Measurements from ENCODE around the gene NRCAM. TPM values are rescaled to one million over a fixed set of nuclear protein-coding genes. Genes with fewer than 3 reads are reported as not detected.

The NRCAM gene
- total and polyA plus RNA-seq, 10 of the 15 experiments (the other 5 are each of a cell fraction or from before 2014, with no cell fraction given): 0.30 to 2.0 (median 1.0) TPM

DNA sequence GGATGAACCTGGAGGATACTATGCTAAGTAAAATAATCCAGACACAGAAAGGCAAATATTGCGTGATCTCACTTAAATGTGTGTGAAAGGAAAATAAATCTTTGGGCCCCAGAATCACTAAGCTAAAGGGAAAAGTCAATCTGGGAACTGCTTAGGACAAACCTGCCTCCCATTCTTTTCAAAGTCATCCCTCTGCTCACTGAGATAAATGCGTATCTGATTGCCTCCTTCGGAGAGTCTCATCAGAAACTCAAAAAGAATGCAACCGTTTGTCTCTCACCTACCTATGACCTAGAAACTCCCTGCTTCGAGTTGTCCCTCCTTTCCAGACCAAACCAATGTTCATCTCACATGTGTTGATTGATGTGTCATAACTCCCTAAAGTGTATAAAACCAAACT lies 286.0 kb downstream of the NRCAM start:
- ATAC-seq (no peak), FAIRE-seq (no peak), DNase-seq (ENCODE audit: low read depth, low spot score) (no peak)
- Histone ChIP-seq H3K27ac (ENCODE audit: control insufficient read depth, insufficient read depth) (no peak overlapping the region), H3K4me1 (ENCODE audit: control insufficient read depth, insufficient read depth, low read length) (no peaks in the 10 kb centered on the region), H3K4me3 (no peak overlapping the region), H3K27me3 (replicated peaks in 1 of 2; ENCODE audit: control insufficient read depth in 2 of 2, insufficient read depth in 2 of 2, low read length in 1 of 2) (no peaks in the 10 kb centered on the region), H3K9me3 (replicated peaks; ENCODE audit: control insufficient read depth, insufficient read depth, low read length) (no peaks in the 10 kb centered on the region), H3K36me3 (ENCODE audit: control insufficient read depth in 2 of 2, insufficient read depth in 2 of 2, low read length in 1 of 2) (no peaks in the 10 kb centered on the region), H3K9ac (ENCODE audit: control insufficient read depth, insufficient read depth, low read length) (no peak overlapping the region), H2AFZ (ENCODE audit: control insufficient read depth, low read depth, low read length) (no peak overlapping the region), H3K4me2 (ENCODE audit: control insufficient read depth, insufficient read depth) (no peak overlapping the region), H3K79me2 (ENCODE audit: control insufficient read depth, insufficient read depth, low read length) (no peaks in the 10 kb centered on the region), H4K20me1 (ENCODE audit: control insufficient read depth, insufficient read depth) (no peaks in the 10 kb centered on the region)
- 39% methylated on average over 5 of the region's 5 CpGs for WGBS (ENCODE audit: insufficient coverage, insufficient replicate concordance, low lambda C conversion rate, missing lambda C conversion rate)
- BruUV-seq (replicated peaks): no TSS peak
- CTCF ChIA-PET: no interaction called here
- RAD21 ChIA-PET (ENCODE audit: unreplicated experiment): no interaction called here
- intact Hi-C loops (cut with micrococcal nuclease; ENCODE audit: unreplicated experiment) (no loop called here), in situ Hi-C loops (cut with MboI) (no loop called here)
- no peak for TF ChIP-seq EED (IDR thresholded peaks at IDR 0.05; ENCODE audit: low read depth)
- no peak for TF ChIP-seq HCFC1 (IDR thresholded peaks at IDR 0.05; ENCODE audit: low read length)
- no peak for TF ChIP-seq BACH1 (IDR thresholded peaks at IDR 0.05; ENCODE audit: borderline replicate concordance)
- TF ChIP-seq FOXM1 (IDR thresholded peaks at IDR 0.05; ENCODE audit: low read depth, low read length): no peak
- TF ChIP-seq FOXK2 (IDR thresholded peaks at IDR 0.05): no peak
- no peak for TF ChIP-seq RAD21 (IDR thresholded peaks at IDR 0.05; ENCODE audit: insufficient read depth, low read depth, low read length)
- TF ChIP-seq ZZZ3 (IDR thresholded peaks at IDR 0.05; ENCODE audit: control insufficient read depth, insufficient read length, low read depth): no peak
- TF ChIP-seq EP300 (IDR thresholded peaks at IDR 0.05; ENCODE audit: borderline replicate concordance in 1 of 2, control insufficient read depth in 1 of 2, low read depth in 2 of 2, low read length in 2 of 2): no peak
- TF ChIP-seq, protein P1, sequence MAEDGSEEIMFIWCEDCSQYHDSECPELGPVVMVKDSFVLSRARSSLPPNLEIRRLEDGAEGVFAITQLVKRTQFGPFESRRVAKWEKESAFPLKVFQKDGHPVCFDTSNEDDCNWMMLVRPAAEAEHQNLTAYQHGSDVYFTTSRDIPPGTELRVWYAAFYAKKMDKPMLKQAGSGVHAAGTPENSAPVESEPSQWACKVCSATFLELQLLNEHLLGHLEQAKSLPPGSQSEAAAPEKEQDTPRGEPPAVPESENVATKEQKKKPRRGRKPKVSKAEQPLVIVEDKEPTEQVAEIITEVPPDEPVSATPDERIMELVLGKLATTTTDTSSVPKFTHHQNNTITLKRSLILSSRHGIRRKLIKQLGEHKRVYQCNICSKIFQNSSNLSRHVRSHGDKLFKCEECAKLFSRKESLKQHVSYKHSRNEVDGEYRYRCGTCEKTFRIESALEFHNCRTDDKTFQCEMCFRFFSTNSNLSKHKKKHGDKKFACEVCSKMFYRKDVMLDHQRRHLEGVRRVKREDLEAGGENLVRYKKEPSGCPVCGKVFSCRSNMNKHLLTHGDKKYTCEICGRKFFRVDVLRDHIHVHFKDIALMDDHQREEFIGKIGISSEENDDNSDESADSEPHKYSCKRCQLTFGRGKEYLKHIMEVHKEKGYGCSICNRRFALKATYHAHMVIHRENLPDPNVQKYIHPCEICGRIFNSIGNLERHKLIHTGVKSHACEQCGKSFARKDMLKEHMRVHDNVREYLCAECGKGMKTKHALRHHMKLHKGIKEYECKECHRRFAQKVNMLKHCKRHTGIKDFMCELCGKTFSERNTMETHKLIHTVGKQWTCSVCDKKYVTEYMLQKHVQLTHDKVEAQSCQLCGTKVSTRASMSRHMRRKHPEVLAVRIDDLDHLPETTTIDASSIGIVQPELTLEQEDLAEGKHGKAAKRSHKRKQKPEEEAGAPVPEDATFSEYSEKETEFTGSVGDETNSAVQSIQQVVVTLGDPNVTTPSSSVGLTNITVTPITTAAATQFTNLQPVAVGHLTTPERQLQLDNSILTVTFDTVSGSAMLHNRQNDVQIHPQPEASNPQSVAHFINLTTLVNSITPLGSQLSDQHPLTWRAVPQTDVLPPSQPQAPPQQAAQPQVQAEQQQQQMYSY (CRISPR knock-in tag; IDR thresholded peaks at IDR 0.05): no peak
- no peak for TF ChIP-seq CBX3 (IDR thresholded peaks at IDR 0.05; ENCODE audit: borderline replicate concordance, low read depth)
- no peak for TF ChIP-seq PML (IDR thresholded peaks at IDR 0.05; ENCODE audit: low read length)
- TF ChIP-seq CBFB (IDR thresholded peaks at IDR 0.05; ENCODE audit: low read depth): no peak
- no peak for TF ChIP-seq SP1 (IDR thresholded peaks at IDR 0.05; ENCODE audit: low read depth, low read length)
- no peak for TF ChIP-seq CEBPB (IDR thresholded peaks at IDR 0.05; ENCODE audit: borderline replicate concordance in 1 of 2, low read depth in 2 of 2, low read length in 2 of 2)
- no peak for TF ChIP-seq SMARCA5 (IDR thresholded peaks at IDR 0.05)
- TF ChIP-seq, protein P2, sequence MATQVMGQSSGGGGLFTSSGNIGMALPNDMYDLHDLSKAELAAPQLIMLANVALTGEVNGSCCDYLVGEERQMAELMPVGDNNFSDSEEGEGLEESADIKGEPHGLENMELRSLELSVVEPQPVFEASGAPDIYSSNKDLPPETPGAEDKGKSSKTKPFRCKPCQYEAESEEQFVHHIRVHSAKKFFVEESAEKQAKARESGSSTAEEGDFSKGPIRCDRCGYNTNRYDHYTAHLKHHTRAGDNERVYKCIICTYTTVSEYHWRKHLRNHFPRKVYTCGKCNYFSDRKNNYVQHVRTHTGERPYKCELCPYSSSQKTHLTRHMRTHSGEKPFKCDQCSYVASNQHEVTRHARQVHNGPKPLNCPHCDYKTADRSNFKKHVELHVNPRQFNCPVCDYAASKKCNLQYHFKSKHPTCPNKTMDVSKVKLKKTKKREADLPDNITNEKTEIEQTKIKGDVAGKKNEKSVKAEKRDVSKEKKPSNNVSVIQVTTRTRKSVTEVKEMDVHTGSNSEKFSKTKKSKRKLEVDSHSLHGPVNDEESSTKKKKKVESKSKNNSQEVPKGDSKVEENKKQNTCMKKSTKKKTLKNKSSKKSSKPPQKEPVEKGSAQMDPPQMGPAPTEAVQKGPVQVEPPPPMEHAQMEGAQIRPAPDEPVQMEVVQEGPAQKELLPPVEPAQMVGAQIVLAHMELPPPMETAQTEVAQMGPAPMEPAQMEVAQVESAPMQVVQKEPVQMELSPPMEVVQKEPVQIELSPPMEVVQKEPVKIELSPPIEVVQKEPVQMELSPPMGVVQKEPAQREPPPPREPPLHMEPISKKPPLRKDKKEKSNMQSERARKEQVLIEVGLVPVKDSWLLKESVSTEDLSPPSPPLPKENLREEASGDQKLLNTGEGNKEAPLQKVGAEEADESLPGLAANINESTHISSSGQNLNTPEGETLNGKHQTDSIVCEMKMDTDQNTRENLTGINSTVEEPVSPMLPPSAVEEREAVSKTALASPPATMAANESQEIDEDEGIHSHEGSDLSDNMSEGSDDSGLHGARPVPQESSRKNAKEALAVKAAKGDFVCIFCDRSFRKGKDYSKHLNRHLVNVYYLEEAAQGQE (IDR thresholded peaks at IDR 0.05; ENCODE audit: low read depth, low read length): no peak
- TF ChIP-seq, protein P3, sequence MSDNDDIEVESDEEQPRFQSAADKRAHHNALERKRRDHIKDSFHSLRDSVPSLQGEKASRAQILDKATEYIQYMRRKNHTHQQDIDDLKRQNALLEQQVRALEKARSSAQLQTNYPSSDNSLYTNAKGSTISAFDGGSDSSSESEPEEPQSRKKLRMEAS (IDR thresholded peaks at IDR 0.05; ENCODE audit: low read depth, low read length): no peak
- no peak for TF ChIP-seq RB1 (IDR thresholded peaks at IDR 0.05; ENCODE audit: borderline replicate concordance)
- SMC1A ChIA-PET (ENCODE audit: uncharacterized antibody, unreplicated experiment): interaction anchor here (0.6 to 1.5 kb wide), 2 partner anchors 11 to 297 kb away, joined by 3 to 4 read pairs; no protein-coding TSS in a partner anchor
- POLR2A ChIA-PET: no interaction called here
